ENCODE measurements around the gene ENO2. TPM values are rescaled to one million over a fixed set of nuclear protein-coding genes. Genes with fewer than 3 reads are reported as not detected.

ENO2 gene
- total RNA-seq, 1 donor = 14.0 TPM

DNA sequence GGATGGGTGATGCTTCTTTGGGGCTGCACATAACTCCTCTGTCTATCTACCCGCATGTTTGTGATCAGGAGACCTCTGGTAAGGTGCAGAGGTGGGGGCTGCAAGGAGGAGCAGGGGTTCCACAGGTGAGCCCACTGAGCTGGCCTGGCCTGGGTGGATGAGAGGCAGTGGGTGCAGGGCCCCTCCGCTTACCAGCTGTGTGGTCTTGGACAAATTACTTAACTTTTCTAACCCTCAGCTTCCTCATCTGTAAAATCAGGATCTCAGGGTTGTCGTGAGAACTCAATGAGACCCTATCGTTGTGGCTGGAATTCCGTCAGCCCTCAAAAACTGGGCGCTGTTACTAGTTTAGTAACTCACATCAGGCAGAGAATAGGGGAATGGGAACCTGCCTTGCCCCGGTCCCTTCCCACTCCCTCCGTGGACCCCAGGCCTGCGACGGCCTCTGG, 44.3 kb downstream of the ENO2 start:
- DNase-seq (ENCODE audit: low read depth in 2 of 3, low spot score in 2 of 3) = no peak

DNA sequence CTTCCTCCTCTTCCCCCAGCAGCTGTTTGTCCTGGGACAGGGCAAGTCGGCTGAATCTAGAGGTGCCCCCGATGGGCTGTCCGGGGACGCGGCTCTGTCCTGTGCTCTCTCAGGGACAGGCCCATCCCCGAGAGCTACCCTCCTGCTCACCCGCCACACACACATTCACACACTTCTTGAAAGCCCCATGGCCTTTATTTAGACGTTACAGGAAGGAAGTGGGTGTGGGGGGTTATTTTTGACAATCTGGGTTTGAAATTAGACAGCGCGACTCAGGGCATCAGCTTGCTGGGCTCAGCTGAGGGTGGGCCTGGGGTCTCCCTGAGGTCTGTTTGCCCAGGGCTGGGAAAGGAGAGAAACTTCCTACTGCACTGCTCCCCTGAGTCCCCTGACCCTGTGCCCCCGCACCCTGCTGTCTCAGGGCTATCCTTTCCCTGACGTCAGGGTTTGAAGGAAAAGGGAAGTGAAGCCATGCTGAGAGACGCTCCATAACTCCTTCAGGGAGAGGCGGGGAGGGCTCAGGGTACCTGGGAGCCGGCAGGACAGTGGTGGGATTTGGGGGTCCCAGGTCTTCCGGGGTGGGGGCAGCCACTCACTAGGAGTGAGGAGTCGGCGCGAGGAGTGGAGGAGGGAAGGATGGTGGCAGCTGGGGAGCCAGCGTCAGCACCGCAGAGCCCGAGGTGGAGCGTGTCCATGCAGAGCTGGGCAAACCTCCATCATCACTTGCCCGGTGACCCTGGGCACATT, 44.9 kb downstream of the ENO2 start:
- DNase-seq (ENCODE audit: low read depth in 2 of 3, low spot score in 2 of 3) = peak in 2 of 3 donors; percentile 75 to 89

DNA sequence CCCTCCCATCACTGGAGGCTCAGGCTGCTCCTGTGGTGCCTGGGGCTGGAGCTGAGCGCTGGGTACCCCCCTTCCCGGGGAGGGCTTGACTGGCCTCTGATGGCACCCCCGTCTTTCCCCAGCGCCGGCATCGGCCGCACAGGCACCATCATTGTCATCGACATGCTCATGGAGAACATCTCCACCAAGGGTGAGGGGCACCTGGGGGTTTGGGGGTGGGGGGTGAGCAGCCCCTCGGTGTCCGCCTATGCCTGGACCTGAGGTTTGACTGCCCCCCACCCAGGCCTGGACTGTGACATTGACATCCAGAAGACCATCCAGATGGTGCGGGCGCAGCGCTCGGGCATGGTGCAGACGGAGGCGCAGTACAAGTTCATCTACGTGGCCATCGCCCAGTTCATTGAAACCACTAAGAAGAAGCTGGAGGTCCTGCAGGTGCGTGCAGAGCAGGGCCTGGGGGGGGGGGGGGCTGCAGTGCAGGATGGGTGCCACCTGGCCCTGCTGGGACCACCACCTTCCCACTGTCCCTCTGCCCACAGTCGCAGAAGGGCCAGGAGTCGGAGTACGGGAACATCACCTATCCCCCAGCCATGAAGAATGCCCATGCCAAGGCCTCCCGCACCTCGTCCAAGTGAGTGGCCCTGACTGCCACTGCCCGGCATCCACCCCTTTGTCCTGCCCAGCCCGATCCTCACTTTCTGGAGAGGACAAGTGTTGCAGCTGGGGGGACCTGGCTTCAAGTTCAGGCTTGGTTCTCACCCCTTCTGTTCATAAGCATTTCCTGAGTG, 45.6 kb downstream of the ENO2 start:
- DNase-seq (ENCODE audit: low read depth in 2 of 3, low spot score in 2 of 3) = no peak

DNA sequence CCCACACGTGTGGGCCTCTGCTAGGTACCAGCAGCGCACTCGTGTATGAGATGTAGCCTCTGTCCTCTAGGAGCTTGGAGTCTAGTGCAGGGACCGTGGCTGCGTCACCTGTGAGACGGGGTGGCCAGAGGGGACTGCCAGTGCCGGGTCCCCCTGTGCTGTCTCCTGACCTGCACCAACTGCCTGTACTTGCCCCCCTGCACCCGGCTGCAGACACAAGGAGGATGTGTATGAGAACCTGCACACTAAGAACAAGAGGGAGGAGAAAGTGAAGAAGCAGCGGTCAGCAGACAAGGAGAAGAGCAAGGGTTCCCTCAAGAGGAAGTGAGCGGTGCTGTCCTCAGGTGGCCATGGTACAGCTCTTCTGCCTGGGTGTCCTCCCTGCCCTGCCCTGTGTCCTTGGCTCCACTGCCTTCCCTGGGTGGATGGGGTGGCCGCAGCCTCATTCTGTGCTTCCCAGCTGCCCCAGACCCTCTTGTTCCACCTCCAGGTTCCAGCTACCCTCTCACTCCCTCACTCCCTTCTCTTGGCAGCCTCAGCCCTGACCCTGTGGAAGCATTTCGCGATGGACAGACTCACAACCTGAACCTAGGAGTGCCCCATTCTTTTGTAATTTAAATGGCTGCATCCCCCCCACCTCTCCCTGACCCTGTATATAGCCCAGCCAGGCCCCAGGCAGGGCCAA, 46.4 kb downstream of the ENO2 start:
- DNase-seq (ENCODE audit: low read depth in 2 of 3, low spot score in 2 of 3) = no peak

DNA sequence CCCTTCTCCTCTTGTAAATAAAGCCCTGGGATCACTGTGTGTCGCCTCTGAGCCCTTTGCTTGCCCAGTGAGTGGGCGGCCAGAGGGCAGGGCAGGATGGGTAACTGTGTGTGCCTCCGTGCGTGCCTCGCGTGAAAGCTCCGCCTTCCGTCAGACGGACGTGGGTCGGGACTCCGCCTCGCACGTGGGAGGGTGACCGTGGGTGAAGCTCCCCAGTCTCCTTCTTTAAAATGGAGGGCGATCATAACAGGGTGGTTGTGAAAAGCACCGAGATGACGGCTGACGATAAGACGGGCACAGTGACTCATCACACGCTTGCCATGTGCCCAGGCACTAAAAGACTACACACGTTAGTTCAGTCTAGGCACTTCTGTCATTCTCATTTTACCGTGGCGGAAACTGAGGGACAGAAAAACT, 46.9 kb downstream of the ENO2 start:
- peak; percentile 74 to 76 (median 75) for DNase-seq (ENCODE audit: low read depth in 2 of 3, low spot score in 2 of 3)

DNA sequence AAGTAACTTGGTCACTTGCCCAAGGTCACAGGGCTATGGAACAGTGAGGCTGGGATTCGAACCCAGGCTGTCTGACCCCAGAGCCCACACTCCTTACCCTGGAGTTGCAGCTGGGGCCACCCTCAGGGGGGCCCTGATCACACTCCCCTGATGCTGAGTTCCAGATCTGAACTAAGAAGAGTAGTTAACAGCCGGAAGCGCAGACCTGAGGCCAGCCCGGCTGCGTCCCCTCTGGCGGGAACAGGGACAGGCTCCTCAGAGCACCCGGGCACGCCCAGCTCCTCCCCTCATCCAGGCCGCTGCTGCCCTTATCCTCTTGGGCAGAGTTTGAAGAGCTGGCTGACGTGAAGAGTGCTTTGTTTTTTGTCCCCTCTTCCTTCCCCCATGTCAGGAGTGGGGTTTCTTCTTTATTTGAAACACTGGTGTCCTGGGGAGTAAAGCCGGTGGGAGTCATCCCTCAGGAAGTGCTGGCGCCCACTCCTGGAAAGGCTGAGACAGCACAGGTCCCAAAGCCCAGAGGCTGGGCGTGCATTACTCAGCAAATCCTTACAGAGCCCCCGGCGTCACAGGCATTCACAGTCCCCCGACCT, 47.4 kb downstream of the ENO2 start:
- DNase-seq (ENCODE audit: low read depth in 2 of 3, low spot score in 2 of 3) = peak in 2 of 3 donors; percentile 70 to 86

DNA sequence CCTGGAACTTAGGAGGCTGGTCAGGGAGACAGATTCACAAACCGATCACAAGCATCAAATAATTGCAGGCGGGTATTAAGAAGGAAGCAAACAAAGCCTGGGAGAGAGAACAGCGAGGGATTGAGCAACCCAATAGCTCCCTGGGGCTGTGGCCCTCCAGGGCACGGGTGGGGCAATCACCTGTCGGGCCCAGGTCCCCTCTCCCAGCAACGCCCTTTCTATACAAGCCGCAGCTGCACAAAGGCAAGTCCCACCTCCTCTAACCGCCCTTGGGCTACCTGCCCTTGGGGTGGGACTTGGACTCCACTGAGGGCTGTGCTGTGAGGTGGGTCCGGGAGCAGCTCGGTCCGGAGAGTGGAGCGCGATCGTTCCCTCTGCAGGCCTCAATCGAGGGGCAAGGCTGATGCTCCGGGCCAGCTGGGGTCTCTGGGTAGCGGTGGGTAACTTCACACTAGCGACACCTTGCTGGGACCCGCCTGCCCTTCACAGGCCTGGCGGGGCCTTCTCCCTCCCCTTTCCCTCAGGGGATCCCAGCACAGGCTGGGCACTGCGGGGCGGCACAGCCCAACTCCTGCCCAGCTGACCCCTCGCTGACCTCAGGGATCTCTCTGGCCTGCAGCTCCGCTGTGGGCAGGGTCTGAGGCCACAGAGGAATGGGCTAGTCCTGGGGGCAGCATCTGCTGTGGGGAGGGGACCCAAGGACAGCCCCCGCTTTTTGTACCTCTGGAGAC, 48.1 kb downstream of the ENO2 start:
- DNase-seq (ENCODE audit: low read depth in 2 of 3, low spot score in 2 of 3) = no peak

DNA sequence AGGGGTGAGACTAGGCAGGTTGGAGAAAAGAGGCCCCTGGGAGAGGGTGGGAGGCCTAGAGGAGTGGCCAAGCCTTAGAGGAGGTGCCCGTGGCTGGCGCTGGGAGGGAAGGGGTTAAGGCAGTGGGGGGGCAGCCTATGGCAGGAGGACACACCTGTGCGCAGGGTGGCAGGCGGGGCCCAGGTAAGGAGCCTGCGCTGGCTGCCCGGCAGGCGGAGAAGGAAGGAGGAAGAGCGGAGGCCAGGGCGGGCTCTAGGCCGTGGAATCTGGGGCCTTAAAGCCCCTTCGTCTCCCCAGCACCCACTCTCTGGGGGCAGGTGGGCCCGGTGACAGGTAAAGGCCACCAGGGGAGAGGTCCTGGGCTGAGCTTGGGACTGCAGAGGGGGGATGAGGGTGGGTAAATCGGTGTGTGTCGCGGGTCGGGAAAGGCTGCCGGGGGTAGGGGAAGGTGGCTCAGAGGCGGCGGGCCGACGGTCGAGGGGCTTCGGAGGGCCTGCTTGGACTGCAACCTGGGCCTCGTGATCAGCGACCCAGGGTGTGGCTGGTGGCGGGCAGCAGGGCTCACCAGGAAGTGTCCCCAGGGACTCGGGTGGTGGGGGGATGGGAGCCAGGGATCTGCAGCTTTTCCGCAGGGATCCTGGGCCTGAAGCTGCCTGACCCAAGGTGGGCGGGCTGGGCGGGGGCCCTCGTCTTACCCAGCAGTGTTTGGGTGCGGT, 48.8 kb downstream of the ENO2 start:
- DNase-seq (ENCODE audit: low read depth in 2 of 3, low spot score in 2 of 3) = no peak

DNA sequence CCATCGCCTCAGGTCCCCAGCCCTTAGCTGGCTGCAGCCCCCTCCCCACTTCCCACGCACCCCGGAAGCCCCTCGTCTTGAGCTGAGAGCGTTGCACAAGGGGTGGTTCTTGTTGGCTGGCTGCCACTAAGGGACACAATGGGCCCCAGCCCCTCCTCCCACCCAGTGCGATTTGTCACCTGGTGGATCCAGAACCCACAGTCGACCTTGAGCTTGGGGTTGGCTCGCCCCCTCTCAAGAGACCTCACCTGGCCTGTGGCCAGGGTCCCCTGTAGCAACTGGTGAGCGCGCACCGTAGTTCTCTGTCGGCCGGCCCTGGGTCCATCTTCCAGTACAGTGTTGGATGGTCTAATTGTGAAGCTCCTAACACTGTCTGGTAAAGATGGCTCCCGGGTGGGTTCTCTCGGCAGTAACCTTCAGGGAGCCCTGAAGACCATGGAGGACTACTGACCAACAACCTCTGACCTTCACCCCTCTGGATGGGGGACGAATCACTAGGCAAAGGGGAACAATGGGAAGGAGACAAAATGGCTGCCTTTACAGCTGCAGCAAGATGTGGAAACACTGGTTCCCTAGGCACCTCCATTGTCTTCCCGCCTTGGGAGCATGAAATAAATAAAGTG, 49.5 kb downstream of the ENO2 start:
- no peak for DNase-seq (ENCODE audit: low read depth in 2 of 3, low spot score in 2 of 3)

DNA sequence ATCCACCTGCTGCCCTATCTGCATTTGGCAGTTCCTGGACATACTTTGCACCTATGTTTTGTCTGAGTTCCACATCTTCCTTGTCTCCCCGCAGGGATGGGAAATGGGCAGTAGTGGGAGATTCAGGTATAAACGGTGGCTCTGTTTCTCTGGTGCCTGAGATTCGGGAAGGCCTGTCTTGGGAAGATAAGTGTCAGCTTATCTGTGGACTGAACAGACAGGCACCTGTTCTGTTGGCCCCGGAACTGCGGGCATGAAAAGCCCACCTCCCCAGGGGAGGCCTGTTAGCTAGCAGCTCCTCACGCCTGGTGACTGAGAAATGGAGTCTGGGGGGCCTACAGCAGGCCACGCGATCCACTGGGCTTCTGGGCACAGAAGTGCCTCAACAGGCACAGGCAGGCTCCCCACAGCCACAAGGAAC, 50.2 kb downstream of the ENO2 start:
- DNase-seq (ENCODE audit: low read depth in 2 of 3, low spot score in 2 of 3) = no peak

DNA sequence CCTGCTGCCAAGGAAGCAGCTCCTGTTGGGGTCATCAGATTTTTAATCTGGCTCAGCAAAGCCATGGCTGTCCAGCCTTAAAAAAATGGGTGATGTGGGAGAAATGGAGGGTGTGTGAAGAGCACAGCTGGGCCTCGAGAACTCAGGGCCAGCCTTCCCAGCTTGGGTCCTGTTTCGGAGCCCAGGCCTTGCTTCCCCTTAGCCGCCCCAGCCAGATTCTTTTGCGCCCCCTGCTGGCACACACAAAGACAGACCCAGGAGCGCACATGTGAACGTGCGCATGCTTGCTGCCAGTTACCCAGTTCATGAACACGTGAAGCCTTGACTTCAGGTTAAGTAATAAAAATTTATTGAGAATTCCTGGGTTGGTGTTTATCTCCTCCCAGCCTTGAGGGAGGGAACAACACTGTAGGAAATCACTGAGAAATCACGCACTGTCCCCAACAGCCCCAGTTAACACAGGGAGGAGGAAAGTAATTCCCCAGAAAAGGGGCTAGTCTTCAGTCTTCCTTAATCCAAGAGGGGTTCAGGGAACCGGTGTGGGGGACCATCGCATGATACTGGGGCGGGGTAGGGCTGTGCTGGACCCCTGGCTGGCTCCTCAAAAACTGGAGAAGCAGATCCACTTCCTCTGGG, 50.8 kb downstream of the ENO2 start:
- peak; percentile 86 to 94 (median 89) for DNase-seq (ENCODE audit: low read depth in 2 of 3, low spot score in 2 of 3)

DNA sequence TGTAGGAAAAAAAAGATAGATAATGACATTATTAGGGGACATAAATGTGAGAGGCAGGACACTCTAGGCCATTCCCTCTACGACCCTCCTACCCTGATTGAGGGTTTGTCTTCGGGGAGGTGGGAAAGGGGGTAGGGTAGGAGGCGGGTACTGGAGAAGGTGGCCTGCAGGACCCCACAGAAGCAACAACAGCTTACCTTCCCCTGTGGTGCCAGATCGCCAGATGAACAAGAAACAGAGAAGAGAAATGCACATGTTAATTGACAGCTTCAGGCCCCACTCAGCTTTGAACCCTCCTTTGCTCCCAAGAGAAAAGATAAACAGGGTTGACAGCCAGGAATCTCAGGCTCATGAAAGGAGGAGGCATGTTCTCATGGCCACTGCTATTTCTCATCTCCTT, 51.3 kb downstream of the ENO2 start:
- DNase-seq (ENCODE audit: low read depth in 2 of 3, low spot score in 2 of 3) = no peak

DNA sequence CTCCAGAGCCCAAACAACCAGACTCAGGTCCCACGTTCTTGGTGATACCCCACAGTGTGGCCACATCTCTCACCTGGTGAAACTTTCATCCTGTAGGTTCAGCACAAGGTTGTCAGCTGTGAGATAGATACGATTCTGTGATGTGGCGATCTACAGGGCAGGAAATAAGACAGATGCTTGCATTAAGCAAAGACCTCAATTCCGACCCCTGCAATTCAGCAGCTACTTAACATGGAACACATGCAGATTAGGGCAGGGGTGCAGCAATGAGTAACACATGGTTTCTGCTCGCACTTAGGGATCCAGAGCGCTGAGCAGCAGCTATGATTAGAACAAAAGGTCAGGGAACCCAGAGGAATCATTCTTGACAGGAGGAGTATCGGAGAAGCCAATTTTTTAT, 52.0 kb downstream of the ENO2 start:
- DNase-seq (ENCODE audit: low read depth in 2 of 3, low spot score in 2 of 3) = no peak

DNA sequence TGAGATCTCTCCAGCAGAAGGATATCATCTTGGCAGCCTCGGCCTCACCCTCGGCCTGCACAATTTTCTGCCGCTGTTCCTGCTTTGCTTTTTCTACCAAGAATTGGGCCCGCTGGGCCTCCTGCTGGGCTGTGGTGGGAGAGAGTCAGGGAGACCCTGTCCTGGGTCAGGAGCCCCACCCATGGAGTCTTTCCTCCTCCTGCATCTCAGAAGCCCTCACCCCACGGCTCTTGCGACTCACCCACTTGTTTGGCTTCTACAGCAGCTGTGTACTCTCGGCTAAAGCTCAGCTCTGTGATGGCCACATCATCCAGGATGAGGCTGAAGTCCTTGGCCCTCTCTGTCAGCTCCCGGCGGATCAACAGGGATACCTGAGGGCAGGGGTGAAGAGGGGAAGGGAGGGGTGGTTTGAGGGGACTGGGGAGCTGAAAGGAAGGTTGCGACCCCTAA, 53.3 kb downstream of the ENO2 start:
- no peak for DNase-seq (ENCODE audit: low read depth in 2 of 3, low spot score in 2 of 3)

DNA sequence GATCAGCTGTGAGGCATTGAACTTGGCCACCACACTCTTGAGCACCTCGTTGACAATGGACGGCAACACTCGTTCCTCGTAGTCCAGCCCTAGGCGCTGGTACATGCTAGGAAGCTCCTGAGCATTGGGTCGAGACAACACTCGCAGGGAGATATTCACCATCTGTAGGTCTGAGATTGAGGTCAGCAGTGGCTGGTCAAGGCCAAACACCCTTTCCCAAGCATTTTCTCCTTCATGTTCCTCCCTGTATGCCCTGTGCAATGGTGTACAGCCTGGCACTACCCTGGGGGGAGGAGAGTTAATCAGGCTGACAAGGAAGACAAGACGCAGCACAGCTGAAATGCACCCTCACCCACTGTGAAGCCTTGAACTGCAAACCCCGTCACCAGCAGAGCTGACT, 54.0 kb downstream of the ENO2 start:
- no peak for DNase-seq (ENCODE audit: low read depth in 2 of 3, low spot score in 2 of 3)

DNA sequence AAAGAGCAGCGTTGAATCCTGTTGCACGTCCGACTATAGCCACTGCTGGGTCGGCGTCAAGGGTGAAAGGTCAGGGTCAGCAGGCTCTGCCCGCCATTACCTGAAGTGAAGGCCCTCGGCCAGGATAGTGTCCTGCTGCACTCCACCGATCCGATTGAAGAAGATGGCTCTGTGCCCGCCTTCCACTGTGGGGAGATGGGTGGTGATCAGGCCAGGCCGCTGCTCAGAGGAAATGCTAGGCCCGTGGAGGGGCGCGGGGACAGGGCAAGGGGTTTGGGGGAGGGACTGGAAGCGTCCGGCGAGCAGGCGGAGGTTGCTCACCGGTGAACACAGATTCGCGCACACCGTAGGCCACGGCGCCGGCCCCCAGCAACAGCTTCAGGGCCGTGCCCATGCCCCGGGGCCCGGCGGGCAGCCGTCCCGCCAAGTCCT, 55.7 kb downstream of the ENO2 start:
- DNase-seq (ENCODE audit: low read depth in 2 of 3, low spot score in 2 of 3) = no peak
